ENCODE measurements around the gene YBEY.
A peak's percentile ranks its signal among the peaks of the same experiment; 100 is the strongest.
"Not testable (repeated sequence)": the region's sequence is repeated elsewhere in the genome, so short reads cannot be mapped to it uniquely, and the experiment has no call there.

The YBEY gene

GRCh38 chr21:46304437-46304836, 18.3 kb downstream of the YBEY start:
- H3K9me3 ChIP-seq (ENCODE audit: control insufficient read depth, insufficient read depth, low read length): no peaks in the 10 kb centered on the region
- no peaks in the 10 kb centered on the region for H3K4me1 ChIP-seq (ENCODE audit: insufficient read depth, low read length)
- peaks cover 8% of the 10 kb centered on the region for H3K36me3 ChIP-seq (ENCODE audit: insufficient read depth, low read length)
- no peak overlapping the region for H3K9ac ChIP-seq (ENCODE audit: low read depth, low read length)

GRCh38 chr21:46304955-46305354, 18.8 kb downstream of the YBEY start:
- Histone ChIP-seq H3K36me3 (ENCODE audit: insufficient read depth, low read length) (peaks cover 8% of the 10 kb centered on the region), H3K9me3 (ENCODE audit: control insufficient read depth, insufficient read depth, low read length) (no peaks in the 10 kb centered on the region), H3K9ac (ENCODE audit: low read depth, low read length) (no peak overlapping the region)

DNA sequence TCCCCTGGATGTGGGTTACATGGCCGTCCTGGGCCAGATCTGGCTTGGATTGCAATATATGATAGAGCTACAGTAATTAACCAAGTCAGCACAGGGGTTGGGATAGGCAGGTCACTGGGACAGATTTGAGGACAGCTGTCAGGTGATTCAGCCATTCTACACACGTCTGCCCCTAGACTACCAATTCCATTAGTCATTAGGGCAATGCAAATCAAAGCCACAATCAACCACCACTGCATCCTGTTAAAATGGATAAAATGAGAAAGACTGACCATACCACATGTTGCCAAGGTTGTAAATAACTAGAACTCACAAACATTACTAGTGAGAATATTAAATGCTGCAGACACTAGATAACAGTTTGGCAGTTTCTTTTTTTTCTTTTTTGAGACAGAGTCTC, 21.5 kb downstream of the YBEY start:
- Histone ChIP-seq H3K36me3 (ENCODE audit: insufficient read depth, low read length) (peaks cover 8% of the 10 kb centered on the region), H3K9me3 (ENCODE audit: control insufficient read depth, insufficient read depth, low read length) (no peaks in the 10 kb centered on the region), H3K9ac (ENCODE audit: low read depth, low read length) (no peak overlapping the region), H3K4me1 (ENCODE audit: insufficient read depth, low read length) (no peaks in the 10 kb centered on the region)

More at GRCh38 chr21:46304955-46305354, 18.8 kb downstream of the YBEY start:
- H3K4me1 ChIP-seq (ENCODE audit: insufficient read depth, low read length): no peaks in the 10 kb centered on the region

DNA sequence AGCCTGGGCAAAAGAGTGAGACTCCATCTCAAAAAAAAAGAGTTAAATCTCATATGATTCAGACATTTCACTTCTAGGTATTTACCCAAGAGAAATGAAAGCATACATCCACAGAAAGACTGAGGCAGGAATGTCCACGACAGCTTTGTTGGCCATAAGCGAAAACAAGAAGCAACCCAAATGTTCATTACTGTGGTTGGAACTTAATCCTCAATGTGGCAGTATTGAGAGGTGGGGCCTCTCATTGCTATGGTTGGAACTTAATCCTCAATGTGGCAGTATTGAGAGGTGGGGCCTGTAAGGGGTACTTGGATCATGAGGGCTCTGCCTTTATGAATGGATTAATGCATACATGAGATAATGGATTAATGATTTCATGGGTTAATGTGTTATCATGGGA, 22.3 kb downstream of the YBEY start:
- no peaks in the 10 kb centered on the region for H3K9me3 ChIP-seq (ENCODE audit: control insufficient read depth, insufficient read depth, low read length)
- H3K36me3 ChIP-seq (ENCODE audit: insufficient read depth, low read length): peaks cover 8% of the 10 kb centered on the region
- H3K9ac ChIP-seq (ENCODE audit: low read depth, low read length): no peak overlapping the region
- no peaks in the 10 kb centered on the region for H3K4me1 ChIP-seq (ENCODE audit: insufficient read depth, low read length)

GRCh38 chr21:46310260-46310659, 24.1 kb downstream of the YBEY start:
- H3K36me3 ChIP-seq (ENCODE audit: insufficient read depth, low read length); H3K9ac ChIP-seq (ENCODE audit: low read depth, low read length): not testable (repeated sequence)

GRCh38 chr21:46311568-46311967, 25.4 kb downstream of the YBEY start:
- Histone ChIP-seq H3K9ac (ENCODE audit: low read depth, low read length) (no peak overlapping the region), H3K4me1 (ENCODE audit: insufficient read depth, low read length) (no peaks in the 10 kb centered on the region), H3K9me3 (ENCODE audit: control insufficient read depth, insufficient read depth, low read length) (no peaks in the 10 kb centered on the region), H3K36me3 (ENCODE audit: insufficient read depth, low read length) (peaks cover 4% of the 10 kb centered on the region; the same call in 1 of the 2 replicates)

More at GRCh38 chr21:46310260-46310659, 24.1 kb downstream of the YBEY start:
- not testable (repeated sequence) for H3K9me3 ChIP-seq (ENCODE audit: control insufficient read depth, insufficient read depth, low read length); H3K4me1 ChIP-seq (ENCODE audit: insufficient read depth, low read length)

- H3K4me1 ChIP-seq (ENCODE audit: insufficient read depth, low read length): peaks cover 4% of the 10 kb centered on the region; the same call in 1 of the 2 replicates
- peaks cover 4% of the 10 kb centered on the region; the same call in 1 of the 2 replicates for H3K36me3 ChIP-seq (ENCODE audit: insufficient read depth, low read length)
Observed at GRCh38 chr21:46312949-46313348, 26.8 kb downstream of the YBEY start.

GRCh38 chr21:46314441-46315020, 28.4 kb downstream of the YBEY start:
- H3K36me3 ChIP-seq (ENCODE audit: insufficient read depth, low read length): no peaks in the 10 kb centered on the region
- no peak overlapping the region for H3K9ac ChIP-seq (ENCODE audit: low read depth, low read length)
- H3K4me1 ChIP-seq (ENCODE audit: insufficient read depth, low read length): peaks cover 11% of the 10 kb centered on the region; the same call in 1 of the 2 replicates
- no peaks in the 10 kb centered on the region for H3K9me3 ChIP-seq (ENCODE audit: control insufficient read depth, insufficient read depth, low read length)

More at GRCh38 chr21:46312949-46313348, 26.8 kb downstream of the YBEY start:
- Histone ChIP-seq H3K9ac (ENCODE audit: low read depth, low read length) (no peak overlapping the region), H3K9me3 (ENCODE audit: control insufficient read depth, insufficient read depth, low read length) (no peaks in the 10 kb centered on the region)

- H3K4me1 ChIP-seq (ENCODE audit: insufficient read depth, low read length): peaks cover 16% of the 10 kb centered on the region
- no peak overlapping the region for H3K9ac ChIP-seq (ENCODE audit: low read depth, low read length)
- H3K9me3 ChIP-seq (ENCODE audit: control insufficient read depth, insufficient read depth, low read length): no peaks in the 10 kb centered on the region
- H3K36me3 ChIP-seq (ENCODE audit: insufficient read depth, low read length): peaks cover 3% of the 10 kb centered on the region; the same call in 1 of the 2 replicates
Observed at GRCh38 chr21:46316708-46317324, 30.7 kb downstream of the YBEY start.

DNA sequence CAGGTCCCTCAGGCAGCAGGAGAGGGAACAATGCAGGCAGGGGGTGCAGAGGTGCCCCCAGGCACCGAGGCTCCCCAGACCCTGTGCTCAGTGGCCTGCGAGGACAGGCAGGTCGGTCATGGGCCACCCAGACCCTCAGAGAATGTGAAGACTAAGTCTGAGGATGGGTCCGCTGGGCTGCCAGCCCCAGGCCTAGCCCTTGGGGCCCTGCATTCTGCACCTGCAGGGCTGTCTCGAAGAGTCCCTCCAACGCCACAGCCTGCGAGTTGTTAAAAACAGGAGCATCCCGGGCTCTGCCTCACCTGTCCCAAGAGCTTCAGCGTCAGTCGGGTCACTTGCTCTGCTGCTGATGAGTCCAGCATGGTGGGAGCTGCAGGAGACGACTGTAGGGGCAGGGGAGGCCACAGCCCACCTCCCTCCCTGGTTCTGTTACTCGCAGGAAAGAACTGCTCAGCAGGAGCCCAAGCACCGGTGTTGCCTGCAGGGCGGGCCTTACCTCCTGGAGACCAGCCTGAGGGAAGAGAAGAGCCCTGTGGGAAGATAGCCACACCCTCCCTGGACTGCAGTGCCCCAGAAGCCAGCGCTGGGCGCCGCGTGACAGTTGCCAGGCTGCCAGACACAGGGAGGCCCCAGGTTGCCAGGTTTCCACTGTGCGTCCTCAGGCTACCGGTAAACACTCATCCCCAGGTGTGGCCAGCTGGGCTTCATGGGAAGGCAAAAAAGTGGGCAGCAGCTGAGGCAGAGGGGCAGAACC, 31.7 kb downstream of the YBEY start:
- H3K36me3 ChIP-seq (ENCODE audit: insufficient read depth, low read length): peaks cover 3% of the 10 kb centered on the region; the same call in 1 of the 2 replicates
- H3K4me1 ChIP-seq (ENCODE audit: insufficient read depth, low read length): peaks cover 16% of the 10 kb centered on the region
- no peak overlapping the region for H3K9ac ChIP-seq (ENCODE audit: low read depth, low read length)
- H3K9me3 ChIP-seq (ENCODE audit: control insufficient read depth, insufficient read depth, low read length): no peaks in the 10 kb centered on the region

DNA sequence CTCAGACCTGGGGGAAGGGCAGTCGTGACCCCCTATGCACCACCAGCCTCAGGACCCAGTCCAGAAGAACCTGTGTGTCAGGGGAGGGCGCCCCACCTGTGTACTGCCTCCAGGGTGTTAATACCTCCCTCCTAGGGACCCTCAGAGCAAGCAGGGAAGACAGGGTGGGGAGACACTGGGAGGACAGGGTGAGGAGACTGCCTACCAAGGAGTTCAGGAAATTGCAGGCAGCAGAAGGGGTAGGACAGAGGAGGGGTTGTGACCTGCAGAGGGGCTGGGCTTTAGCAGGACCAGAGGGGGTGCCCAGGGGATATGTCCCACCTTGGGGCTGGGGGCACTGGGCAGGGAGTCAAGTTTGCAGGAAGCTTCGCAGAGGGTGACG, 32.3 kb downstream of the YBEY start:
- H3K9ac ChIP-seq (ENCODE audit: low read depth, low read length): no peak overlapping the region
- peaks cover 16% of the 10 kb centered on the region for H3K4me1 ChIP-seq (ENCODE audit: insufficient read depth, low read length)
- H3K36me3 ChIP-seq (ENCODE audit: insufficient read depth, low read length): peaks cover 3% of the 10 kb centered on the region; the same call in 1 of the 2 replicates
- no peaks in the 10 kb centered on the region for H3K9me3 ChIP-seq (ENCODE audit: control insufficient read depth, insufficient read depth, low read length)

DNA sequence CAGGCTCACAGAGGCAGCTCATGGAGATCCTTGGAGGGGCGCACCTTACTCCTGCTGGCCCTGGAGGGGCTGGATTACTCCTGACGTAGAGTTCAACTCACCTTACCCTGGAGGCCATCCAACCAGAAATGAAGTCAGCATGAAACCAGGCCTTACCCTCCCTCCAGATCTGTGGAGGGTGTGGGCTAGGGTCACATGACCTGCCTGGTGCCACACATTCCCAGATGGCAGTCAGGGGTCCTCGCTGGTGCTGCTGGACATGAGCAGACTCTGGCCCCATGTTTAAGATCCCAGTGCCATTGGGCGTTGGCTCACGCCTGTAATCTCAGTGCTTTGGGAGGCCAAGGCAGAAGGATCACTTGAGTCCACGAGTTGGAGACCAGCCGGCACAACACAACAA, 33.0 kb downstream of the YBEY start:
- Histone ChIP-seq H3K9ac (ENCODE audit: low read depth, low read length) (no peak overlapping the region), H3K36me3 (ENCODE audit: insufficient read depth, low read length) (peaks cover 3% of the 10 kb centered on the region; the same call in 1 of the 2 replicates), H3K4me1 (ENCODE audit: insufficient read depth, low read length) (peaks cover 16% of the 10 kb centered on the region), H3K9me3 (ENCODE audit: control insufficient read depth, insufficient read depth, low read length) (no peaks in the 10 kb centered on the region)

DNA sequence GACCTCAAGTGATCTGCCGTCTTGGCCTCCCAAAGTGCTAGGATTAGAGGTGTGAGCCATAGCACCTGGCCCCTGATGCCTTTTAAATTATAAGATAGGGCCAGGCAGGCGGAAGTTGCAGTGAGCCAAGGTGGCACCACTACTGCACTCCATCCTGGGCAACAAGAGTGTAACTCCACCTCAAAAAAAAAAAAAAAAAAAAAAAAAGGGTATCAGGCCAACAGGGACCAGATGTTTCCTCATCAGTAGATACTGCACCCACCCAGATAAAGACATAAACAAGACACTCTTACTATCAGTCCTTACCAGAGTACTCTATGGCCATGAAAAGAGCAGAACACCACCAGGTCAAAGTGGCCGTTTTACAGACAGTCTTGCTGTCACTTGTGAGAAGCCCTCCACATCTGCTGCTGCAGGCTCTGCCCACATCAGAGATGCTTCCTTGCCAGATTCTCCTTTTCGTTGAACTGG, 34.2 kb downstream of the YBEY start:
- Histone ChIP-seq H3K9ac (ENCODE audit: low read depth, low read length) (no peak overlapping the region), H3K9me3 (ENCODE audit: control insufficient read depth, insufficient read depth, low read length) (no peaks in the 10 kb centered on the region), H3K36me3 (ENCODE audit: insufficient read depth, low read length) (peaks cover 3% of the 10 kb centered on the region; the same call in 1 of the 2 replicates), H3K4me1 (ENCODE audit: insufficient read depth, low read length) (peaks cover 16% of the 10 kb centered on the region)

DNA sequence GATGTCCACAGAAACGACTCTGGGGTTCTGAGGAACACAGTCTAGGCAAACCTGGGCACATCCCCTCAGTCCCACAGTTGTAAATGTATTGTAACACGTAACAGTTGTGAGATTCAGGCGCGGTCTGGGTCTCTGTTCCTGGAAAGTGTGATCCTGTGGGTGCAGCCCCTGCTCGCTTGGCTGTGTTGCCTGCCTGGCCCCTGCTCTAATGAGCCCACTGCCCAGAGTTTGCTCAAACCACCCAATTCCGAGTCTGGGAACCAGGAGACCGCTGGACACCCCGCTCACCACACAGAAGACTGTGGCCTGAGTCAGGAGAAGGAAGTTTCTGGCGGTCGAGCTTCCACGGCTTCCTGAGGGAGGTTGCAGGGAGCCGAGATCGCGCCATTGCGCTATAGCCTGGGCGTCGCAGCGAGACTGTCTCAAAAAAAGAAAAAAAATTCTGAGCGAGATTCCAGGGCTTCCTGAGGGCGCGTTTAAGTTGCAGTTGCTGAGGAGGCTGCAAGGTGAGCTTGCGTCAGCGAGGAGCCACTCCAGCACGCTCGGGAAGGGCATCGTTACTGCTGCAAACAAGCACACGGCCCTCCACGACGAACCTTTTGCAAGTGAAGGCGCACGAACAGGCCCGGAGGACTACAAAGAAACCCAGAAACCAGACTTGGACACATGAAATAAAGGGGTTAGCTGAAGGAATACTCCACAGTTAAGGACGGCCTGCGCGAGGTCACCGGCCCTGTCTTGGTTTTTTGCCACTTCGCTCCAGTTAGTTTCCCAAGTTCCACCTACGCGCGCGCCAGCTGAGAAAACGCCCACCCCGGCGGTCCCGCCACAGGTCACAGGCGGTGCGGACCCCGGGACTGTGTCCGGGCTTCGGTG, 36.4 kb downstream of the YBEY start:
- Histone ChIP-seq H3K9me3 (ENCODE audit: control insufficient read depth, insufficient read depth, low read length) (no peaks in the 10 kb centered on the region), H3K36me3 (ENCODE audit: insufficient read depth, low read length) (peaks cover 6% of the 10 kb centered on the region), H3K9ac (ENCODE audit: low read depth, low read length) (peak overlapping the region; percentile 100), H3K4me1 (ENCODE audit: insufficient read depth, low read length) (peaks cover 14% of the 10 kb centered on the region)

Data from ES-I3 (cell line).